Activated CD4-positive, alpha-beta T cell treated with anti-CD3 and anti-CD28 coated beads for 48 hours (primary cell): ENCODE data around the gene ZNF236.
"Not testable (repeated sequence)": the region's sequence is repeated elsewhere in the genome, so short reads cannot be mapped to it uniquely, and the experiment has no call there.

Experiments
- DNase-seq: peaks from one replicate; pipeline ENCODE4 v3.0.0-alpha.2; 2020

The ZNF236 gene

DNA sequence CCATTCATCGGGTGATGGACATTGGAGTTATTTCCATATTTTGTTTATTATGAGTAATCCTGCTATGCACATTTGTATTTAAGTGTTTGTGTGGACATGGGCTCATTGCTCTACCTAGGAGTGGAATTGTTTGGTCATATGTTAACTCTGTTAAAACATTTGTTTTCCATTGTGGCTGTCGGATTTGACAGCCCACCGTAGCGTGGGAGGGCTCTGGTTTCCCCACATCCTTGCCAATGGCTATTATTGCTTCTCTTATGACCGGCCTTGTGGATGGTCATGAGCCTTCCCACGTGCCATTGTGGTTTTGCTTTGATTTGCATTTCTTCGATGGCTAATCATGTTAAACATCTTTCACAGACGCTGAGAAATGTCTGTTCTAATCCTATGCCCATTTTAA lies 92.0 kb downstream of the ZNF236 start:
- DNase-seq = no peak

DNA sequence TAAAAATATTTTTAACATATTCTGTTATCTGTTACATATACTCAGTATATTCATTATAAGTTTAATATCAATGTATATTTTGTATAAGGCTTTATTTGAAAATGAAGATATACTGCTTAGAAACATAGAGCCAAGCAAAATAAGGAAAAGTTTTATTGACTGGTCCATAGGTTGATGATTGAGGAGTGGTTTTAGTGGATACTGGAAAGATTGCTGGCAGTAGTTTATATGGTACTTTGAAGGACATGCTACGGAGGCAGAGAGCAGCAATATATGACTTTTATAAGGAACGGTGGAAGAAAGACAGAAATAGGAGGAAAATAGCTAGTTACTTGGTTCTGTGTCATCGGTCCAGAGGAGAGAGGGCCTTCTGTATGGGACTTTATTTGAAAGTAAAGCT lies 92.4 kb downstream of the ZNF236 start:
- DNase-seq = no peak

DNA sequence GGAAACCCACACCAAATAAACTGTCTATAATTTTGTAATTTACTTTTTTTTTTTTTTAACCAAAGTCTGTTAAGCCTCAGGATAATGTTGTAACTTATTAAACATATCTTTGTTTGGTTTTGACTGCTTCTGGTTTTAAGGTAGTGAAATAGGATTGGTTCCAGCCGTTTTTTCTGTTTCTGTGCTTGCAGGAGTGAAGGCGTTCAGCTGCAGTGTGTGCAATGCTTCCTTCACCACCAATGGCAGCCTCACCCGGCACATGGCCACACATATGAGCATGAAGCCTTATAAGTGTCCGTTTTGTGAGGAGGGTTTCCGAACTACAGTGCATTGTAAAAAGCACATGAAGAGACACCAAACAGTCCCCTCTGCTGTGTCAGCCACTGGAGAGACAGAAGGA lies 93.1 kb downstream of the ZNF236 start:
- no peak for DNase-seq

DNA sequence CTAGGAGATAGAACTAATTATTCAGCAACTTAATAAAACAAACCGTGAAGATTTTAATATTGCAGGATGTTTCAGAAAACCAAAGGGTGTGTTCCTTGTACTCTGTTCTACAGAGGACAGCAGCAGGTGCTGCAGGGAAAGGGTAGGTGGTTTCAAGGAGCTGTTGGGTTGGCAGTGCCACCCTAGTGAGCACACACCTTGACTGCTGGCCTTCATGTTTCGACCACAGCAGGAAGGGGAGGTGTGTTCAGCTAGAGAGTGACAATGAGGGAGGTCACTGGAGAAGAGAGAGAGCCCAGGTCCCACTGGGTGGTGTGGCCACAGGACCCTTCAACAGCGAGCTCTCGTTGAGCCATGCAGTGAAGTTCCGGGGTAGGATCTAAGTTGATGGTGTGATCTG lies 98.6 kb downstream of the ZNF236 start:
- no peak for DNase-seq

DNA sequence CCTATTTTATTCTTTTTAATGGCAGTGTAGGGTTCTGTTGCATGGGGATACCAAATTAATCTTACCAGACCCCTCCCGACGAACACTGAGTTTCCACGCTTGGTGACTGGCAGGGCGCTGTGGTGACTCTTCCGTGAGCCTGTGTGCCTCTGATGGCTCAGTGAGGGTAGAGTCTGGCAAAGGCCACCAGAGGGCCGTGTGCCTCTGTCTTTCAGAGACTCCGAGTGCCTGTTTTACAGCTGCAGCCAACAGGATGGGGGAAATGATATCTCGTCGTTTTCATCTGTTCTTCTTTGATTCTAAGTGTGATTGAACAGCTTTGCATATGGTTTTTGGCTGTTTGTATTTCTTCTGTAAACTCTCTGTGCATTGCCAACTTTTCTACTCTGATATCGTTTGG lies 99.8 kb downstream of the ZNF236 start:
- peak; percentile 58 for DNase-seq

DNA sequence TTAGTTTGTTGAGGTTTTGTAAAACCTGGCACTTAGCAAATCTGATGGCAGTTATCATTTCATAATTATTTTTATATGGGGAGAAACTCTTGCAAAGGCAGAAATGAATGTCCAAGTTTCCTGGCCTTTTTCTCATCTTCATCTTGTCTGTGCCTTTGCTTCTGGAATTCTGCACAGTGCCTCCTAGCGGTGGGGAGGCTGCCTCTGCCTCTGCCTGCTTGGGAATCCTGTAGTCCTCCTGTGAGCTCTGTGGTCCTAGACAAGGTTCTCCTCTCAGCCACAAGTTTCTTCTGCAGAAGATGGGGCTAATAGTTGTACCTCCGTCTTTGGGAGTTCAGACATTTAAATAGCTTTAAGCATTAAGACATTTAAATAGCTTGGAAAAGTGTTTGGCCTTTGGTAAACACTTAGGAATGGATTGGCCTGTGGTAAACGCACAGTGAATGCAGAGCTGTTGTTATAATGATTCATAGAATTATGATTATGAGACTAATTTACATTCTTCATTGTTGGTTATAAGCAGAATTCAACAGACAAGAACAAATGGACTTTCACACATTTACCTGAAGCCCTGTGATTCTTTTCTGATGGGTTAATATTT lies 101.2 kb downstream of the ZNF236 start:
- no peak for DNase-seq

DNA sequence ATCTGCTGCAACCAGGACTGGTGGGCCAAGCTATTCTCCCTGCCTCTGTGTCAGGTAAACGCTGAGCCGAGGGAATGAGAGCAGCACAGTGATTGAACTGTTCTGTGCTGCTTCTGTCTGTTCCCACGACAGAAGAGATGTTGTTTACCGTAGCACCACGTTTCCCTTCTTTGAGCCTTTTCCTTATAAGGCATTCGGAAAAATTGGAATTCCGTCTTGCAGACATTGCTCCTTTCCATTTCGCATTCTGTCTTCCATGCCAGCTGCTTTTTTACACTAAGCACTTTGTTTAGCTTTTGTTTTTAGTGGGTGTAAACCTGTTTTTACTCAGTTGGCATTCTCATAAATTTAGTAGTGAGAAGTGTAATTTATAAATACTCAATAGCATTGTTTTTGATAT lies 103.1 kb downstream of the ZNF236 start:
- DNase-seq = no peak

DNA sequence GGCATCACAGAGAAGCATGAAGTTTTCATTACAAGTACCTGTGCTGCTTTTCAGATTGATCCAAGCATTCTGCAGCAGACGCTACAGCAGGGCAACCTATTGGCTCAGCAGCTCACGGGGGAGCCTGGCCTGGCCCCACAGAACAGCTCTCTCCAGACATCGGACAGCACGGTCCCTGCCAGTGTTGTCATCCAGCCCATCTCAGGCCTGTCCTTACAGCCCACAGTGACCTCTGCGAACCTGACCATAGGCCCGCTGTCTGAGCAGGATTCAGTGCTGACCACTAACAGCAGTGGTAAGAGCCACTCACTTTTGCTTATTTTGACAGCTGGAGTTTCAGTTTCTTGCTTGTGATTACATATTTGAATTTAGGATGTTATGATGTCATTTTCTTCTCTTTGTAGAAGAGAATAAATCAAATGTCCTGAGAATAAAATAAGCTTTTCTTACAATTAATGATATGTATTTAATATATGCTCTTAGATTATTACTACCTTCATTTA lies 104.9 kb downstream of the ZNF236 start:
- DNase-seq = no peak

DNA sequence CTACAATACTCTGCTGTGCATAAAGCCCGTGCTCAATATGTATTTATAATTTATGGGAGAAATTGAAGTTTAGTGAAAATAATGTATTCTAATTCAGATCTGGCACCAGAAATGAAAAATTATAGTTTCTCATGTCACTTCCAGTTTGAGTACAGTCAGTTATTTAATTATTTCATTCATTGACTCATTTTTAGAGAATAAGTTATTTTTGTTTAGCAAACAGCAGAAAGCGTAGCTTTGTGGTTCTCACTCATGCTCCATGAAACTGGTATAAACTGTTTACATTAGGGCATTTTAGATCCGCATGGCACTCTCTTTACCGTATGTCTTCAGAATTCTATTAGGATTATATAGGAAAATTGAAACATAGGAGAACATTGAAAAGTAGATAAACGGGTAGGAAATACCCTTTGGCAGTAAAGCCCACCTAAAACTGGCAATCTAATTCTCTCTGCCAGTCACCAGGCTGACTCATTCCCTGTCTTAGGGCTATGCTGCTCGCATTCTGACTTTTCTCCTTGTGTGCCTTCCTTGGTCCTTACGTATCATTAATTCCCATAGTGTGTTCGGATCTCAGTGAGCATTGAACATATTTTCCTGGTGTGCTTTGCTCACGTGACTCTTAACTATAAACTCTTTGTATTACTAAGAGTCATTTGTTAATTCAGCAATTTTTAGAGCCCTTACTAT lies 106.0 kb downstream of the ZNF236 start:
- DNase-seq = no peak

DNA sequence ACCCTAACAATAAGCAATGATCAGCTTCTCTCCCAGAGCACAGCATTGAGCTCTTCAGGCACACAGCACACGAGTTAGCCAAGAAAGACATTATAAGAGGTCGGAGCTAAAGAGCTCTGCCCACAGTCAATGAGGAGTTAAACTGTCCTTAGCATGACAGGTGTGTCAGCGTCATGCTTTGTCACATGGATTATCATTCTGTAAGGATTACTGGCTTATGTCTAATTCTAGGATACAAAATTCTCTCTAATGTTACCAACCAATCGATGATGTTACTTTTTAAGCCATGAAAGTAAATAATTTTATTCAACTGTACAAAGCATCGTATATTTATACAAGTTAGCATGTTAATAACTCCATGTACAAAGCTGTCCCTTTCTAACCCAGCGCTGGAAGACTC lies 108.8 kb downstream of the ZNF236 start:
- no peak for DNase-seq

DNA sequence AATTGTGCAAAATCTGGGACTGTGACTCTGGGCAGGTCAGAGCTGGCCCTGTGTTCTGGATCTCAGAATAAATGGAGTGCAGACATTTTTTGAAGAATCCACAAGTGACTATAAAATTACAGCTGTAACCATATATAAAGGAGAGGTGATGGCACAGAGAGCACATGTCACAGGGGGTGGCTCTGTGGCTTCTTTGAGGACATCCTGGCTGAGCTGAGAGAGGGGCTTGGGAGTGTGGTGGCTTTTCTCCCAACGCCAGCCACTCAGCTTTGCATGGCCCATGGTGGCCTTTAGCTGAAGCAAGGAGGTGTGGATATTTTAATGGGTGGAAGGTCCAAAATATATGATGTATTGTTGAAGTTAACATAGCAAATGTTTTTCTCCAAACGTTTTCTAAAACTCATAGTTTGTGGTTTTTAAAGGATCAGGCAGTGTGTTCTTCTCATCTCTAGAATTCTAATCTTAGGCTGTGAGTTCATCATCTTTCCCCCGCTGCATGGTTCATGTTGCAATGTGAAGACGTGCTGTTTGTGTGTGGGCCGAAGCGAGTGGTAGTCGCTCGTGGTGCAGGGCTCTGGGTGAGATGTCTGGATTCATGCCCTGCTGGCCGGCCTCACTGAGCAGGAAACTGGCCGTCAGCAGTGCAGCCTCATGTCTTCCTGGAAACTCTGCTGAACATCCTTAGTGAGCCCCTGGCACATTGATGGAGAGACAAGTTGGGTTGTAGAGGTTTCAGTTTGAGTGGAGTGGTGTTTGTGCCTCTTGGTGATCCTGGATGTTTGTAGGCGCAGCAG lies 109.9 kb downstream of the ZNF236 start:
- no peak for DNase-seq

DNA sequence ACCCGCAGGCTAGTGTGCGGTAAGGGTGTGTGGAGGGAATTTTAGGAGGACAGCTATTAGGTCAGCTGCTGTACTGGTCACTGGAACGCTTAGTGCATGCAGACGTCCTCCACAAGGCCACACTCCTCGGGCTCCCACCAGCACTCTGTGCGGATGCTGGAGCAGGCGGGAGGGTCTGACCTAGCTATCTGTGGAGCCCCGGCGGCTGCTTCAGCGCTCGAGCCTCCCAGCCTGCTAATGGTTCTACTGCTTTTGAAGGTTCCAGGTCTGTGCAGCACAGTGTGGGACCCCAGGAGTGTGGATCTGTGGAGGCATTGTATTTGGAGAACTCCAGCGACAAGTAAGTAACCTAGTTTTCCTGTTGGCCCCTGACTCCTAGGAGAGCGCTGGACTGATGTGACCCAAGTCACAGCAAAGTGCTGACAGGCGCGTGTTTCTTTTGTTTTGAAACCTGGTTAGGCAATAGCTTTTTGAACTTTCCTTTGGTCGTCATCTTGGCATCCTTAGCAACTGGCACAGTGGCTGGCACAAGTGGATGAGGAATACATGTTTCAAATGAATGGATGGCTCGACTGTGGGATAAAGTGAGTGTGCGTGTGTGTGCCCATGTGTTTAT lies 113.5 kb downstream of the ZNF236 start:
- no peak for DNase-seq

DNA sequence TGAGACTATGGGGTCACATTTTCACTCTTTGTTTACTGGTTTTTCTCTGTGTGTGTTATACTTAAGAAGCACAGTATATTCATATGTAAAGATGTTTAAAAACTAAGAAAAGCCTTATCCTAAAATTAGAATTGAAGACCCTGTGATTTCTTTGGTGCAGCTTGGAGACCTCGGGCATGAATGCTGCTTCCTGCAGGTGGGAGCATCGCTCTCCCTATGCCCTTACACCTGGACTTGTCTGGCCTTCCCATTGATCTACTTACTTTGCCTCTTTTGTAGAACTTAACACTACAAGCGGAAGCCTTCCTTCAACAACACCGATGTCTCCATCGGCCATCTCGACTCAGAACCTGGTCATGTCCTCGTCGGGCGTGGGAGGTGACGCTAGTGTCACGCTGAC lies 114.5 kb downstream of the ZNF236 start:
- DNase-seq = no peak

DNA sequence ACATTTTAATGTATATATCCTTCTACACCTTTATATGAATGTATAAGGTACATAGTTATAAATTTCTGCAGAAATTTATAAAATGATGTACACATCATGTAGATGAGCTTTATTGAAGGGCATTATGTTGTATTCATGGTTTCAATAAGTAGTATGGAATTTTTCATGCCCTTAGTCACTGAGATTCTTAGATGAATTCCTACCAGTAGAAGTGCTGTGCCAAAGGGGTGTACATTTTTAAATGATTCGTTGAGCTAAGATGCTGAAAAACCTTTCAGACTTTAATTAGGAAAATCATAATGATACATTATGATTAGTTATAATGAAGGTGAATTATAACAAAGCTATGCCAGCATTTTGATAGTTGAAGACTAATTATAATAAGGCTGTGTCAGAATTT lies 115.2 kb downstream of the ZNF236 start:
- no peak for DNase-seq

DNA sequence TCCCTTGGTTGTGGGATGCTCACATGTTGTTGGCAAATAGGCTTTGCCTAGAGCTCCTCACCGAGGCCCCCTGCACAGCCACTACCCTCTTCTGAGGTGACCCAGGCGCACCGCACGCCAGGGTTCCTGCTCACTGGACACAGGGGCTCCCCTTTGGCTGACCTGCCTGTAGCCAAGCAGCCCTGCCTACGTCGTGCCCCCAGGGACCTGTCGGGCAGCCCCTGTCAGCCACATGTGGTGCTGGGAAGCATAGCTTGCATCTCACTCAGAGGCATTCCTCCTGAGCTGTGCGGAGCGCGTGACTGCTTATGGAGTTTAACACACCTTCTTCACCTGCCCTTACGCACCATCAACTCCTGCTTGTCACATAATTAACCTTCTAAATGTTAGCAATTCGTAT lies 116.3 kb downstream of the ZNF236 start:
- DNase-seq = no peak

DNA sequence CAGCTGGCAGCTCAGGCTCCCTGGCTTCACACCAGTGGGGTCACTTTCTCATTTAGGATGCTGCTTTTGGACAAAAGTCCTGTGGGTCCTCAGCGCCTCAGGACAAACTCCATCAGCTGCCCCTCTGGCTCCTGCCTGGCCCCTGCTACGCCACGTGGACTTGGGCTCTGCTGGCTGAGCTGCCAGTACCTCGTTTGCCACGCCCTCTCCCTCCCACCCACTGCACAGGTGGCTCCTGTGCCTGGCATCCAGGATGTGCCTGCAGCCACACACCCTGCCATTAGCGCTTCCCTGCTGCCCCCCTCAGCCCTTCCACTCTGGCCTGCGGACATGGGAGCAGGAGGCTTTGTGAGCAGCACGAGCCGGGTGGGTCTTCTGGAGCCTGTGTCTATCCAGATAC lies 118.9 kb downstream of the ZNF236 start:
- DNase-seq = no peak

DNA sequence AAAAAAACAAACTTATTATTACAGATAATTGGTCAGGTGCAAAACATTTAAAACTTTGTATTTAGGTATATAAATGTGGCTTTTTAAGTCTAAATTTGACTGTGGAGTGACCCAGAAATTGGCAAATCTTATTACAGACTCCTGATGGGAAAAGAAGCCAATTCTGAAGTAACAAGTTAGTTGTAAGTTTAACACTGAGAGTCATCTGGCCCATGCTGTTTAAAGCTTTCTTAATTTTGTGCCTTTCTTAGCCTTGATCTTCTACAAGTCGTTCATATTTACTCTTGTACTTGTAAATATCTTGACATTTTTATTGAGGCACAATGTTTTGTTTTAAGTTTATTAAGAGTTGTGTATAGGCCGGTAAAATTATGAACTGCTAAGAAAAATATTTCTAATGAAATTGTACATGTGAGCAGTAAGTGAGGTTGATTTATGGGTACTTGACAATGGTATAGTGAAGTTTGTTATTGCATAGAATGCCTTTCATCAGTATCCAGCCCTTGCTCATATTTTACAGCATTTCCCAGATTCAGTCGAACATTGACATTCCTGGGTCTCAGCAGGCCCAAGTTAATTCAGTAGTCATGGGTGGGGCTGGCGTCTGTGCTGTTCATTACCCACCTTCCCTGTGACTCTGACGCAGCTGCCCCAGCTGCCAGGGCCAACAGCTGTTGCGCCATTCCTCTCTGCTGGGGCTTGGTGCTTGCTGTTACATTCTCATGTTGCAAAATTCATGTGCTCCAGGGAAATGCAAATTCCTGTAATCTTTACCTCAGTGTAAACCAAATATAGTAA lies 121.4 kb downstream of the ZNF236 start:
- no peak for DNase-seq

DNA sequence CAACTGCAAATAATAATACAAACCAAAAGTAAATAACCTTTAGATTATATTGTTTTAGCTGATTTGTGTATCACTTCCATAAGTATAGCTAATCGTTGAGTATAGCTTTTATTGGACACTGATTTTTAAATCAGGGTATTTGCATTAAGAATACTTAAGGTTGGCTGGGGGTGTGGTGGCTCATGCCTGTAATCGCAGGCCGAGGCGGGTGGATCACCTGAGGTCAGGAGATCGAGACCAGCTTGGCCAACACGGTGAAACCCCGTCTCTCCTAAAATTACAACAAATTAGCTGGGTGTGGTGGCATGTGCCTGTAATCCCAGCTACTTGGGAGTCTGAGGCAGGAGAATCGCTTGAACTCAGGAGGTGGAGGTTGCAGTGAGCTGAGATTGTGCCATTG lies 122.0 kb downstream of the ZNF236 start:
- DNase-seq = not testable (repeated sequence)

DNA sequence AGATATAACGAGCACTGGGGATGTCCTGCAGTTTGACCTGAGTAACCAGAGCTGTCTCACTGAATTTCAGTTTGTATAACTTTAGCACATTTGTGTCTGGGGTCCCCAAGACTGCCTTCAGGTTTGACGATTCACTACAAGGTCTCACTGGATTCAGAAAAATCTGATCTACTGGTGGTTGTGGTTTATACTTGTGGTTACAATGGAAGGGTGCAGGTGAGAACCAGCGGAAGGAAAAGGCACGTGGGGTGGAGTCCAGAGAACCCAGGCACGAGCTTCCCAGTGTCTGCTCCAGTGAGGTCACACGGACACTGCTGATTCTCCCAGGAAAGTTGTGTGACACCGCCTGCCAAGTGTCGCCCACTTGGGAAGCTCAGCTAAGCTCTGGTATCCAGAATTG lies 126.0 kb downstream of the ZNF236 start:
- DNase-seq = no peak

DNA sequence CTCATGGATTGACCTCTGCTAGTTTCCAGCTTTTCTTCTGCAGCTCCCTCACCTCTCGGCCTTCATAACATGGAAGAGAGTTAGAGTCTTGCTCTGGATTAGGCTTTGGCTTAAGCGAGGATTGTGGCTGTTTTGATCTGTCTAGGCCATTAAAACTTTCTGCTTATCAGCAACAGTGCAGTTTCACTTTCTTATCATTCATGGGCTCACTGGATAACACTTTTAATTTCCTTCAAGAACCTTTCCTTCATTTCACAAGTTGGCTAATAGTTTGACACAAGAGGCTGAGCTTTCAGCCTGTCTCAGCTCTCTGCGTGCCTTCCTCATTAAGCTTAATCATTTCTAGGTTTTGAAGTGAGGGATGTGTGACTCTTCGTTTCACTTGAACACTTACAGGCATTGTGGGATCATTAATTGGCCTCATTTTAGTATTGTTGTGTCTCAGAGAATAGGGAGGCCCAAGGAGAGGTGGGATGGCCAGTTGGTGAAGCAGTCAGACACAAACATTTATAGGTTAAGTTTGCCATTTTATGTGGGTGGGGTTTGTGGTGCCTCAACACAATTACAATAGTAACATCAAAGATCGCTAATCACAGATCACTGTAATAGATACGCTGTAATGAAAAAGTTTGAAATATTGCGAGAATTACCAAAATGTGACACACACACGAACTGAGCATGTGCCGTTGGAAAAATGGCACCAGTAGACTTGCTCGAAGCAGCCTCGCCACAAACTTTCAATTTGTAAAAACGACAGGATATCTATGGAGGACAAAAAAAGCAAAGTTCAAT lies 129.3 kb downstream of the ZNF236 start:
- DNase-seq = no peak

DNA sequence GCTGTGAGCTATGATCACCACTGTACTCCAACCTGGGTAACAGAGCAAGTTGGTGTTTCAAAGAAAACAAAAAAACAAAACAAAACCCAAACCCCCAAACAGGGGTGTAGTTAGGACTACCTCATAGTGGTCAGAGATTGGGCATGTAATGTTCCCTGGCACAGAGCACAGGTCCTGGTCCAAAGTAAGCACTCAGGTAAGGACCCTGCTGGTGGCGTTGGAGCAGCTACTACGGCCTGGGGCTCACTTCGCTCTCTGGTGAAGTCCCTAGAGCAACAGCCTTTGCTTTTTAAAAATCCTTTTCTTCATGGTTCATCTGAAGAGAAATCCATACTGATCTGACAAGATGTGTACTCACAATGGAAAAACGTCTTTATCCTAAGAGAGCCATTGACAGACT lies 130.4 kb downstream of the ZNF236 start:
- no peak for DNase-seq

DNA sequence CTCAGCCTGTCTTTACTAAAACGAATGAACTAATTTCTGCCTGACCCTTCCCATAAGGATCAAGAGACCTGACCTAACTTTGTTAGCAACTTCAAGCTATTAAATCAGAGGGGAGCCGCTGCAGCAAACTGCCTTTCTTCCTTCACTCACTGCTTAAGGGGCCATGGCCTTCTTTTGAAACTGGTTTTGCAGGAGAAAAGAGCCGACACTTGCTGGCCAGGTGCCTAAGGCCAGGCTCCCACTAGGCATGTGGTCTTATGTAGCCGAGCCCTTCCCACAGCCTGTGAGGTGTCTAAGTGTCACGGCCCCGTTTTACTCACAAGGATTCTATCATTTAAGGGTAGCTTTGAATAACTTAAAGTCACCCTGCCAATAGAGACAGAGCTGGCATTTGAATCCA lies 130.8 kb downstream of the ZNF236 start:
- no peak for DNase-seq
